ENCODE results near the gene MALSU1.

The MALSU1 gene

DNA sequence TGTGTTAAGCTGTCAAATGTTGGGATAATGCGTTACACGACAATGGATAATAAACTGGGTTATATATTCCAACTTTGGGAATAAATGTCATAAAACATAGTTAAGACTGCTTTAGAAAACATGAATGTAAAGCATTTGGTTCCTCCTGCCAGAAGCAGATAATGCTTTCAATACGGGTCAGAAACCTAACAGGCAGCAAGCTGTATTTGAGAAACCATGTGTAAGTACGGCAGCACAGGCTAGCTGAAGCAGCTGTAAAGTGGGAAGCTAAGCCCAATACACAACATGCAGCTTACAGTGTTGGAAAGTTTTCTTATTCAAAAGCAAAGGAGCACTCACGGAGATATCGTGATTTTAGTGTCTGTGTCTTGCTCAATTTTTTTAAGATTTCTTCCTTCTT, 46.5 kb downstream of the MALSU1 start:
- Mint-ChIP-seq H3K4me3 (no peak overlapping the region), H3K36me3 (ENCODE audit: low read depth) (peaks cover 84% of the 10 kb centered on the region), H3K27me3 (ENCODE audit: low read depth, poor library complexity) (no peaks in the 10 kb centered on the region), H3K9me3 (no peaks in the 10 kb centered on the region), H3K4me1 (peaks cover 2% of the 10 kb centered on the region), H3K27ac (no peak overlapping the region)
- TF ChIP-seq, protein P1, sequence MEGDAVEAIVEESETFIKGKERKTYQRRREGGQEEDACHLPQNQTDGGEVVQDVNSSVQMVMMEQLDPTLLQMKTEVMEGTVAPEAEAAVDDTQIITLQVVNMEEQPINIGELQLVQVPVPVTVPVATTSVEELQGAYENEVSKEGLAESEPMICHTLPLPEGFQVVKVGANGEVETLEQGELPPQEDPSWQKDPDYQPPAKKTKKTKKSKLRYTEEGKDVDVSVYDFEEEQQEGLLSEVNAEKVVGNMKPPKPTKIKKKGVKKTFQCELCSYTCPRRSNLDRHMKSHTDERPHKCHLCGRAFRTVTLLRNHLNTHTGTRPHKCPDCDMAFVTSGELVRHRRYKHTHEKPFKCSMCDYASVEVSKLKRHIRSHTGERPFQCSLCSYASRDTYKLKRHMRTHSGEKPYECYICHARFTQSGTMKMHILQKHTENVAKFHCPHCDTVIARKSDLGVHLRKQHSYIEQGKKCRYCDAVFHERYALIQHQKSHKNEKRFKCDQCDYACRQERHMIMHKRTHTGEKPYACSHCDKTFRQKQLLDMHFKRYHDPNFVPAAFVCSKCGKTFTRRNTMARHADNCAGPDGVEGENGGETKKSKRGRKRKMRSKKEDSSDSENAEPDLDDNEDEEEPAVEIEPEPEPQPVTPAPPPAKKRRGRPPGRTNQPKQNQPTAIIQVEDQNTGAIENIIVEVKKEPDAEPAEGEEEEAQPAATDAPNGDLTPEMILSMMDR (IDR thresholded peaks at IDR 0.05) = no peak
- no peak for DNase-seq

DNA sequence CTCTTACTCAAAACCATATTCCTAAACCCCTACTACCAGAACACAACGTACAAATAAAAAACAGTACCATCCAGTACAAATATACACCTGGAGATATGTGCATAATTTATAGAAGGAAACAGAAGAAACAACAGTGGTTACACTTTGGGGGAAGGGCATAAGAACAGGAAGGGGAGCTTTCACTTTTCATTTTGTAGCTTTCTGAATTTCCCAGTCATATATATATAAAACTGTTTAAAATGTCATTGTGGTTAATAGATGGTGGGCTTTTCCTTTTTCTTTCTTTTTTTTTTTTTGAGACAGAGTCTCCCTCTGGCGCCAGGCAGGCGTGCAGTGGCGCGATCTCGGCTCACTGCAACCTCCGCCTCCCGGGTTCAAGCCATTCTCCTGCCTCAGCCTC, 47.2 kb downstream of the MALSU1 start:
- Mint-ChIP-seq H3K27ac (no peak overlapping the region), H3K27me3 (ENCODE audit: low read depth, poor library complexity) (no peaks in the 10 kb centered on the region), H3K4me3 (no peak overlapping the region), H3K36me3 (ENCODE audit: low read depth) (peaks cover 86% of the 10 kb centered on the region), H3K4me1 (peaks cover 5% of the 10 kb centered on the region), H3K9me3 (no peaks in the 10 kb centered on the region)
- TF ChIP-seq, protein P1 (IDR thresholded peaks at IDR 0.05) = no peak
- DNase-seq = no peak

DNA sequence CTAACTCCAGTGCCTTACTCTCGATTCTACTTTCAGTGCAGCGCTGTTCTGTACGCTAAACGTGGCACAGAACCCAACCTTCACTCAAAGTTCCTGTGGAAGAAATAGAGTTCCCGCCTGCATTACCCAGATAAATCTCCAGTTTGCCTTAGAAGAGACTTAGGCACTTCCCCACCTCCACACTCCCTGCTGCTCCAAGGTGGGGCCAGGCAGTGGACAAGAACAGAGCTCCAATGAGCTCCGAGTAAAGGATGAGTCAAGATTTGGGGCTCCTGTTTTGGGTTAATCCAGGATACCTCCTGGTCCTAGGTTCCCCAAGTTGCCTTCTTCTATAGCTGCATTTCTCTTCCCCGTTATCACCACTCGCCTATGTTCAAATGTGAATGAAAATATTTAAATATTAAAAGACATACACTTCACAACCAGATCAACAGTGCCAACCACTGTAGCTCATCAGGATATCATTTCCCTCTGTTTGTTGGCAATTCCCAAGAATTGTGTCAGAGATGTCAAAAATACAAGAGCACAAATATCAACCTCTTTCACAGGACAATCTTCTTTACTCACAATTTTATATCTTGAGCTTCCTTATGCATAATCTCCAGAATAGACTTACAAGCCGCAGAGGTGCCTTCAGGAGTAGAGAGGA, 48.0 kb downstream of the MALSU1 start:
- TF ChIP-seq, protein P1 (IDR thresholded peaks at IDR 0.05) = no peak
- Mint-ChIP-seq H3K4me1 (peaks cover 13% of the 10 kb centered on the region), H3K27me3 (ENCODE audit: low read depth, poor library complexity) (no peaks in the 10 kb centered on the region), H3K9me3 (no peaks in the 10 kb centered on the region), H3K4me3 (no peak overlapping the region), H3K27ac (peak overlapping the region; percentile 88), H3K36me3 (ENCODE audit: low read depth) (peaks cover 79% of the 10 kb centered on the region)
- no peak for DNase-seq

DNA sequence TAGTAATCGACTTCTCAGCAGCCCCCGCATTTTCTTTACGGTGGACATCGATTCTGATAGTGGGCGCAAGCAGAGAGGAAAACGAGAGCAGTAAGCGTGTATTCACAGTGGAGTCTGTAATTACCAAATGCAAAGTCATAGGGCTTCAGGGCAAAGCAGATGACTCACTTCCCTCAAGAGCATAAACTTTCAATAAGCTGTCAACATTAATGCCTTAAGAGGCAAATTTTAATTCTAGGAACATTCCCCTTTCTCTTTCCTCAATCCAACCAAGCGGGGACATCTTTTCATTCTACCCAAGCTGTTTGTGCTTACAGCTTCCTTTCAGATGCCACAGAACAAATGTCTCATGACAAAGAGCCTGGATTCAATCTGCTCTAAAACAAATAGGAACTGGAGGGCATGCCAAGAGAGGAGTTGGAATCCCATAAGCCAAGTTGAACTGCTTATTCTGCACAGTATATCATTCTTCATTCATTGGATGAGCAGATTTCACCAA, 48.6 kb downstream of the MALSU1 start:
- DNase-seq = no peak
- Mint-ChIP-seq H3K36me3 (ENCODE audit: low read depth) (peaks cover 73% of the 10 kb centered on the region), H3K4me1 (peaks cover 18% of the 10 kb centered on the region), H3K9me3 (no peaks in the 10 kb centered on the region), H3K4me3 (no peak overlapping the region), H3K27ac (peak overlapping the region; percentile 88), H3K27me3 (ENCODE audit: low read depth, poor library complexity) (no peaks in the 10 kb centered on the region)
- TF ChIP-seq, protein P1 (IDR thresholded peaks at IDR 0.05) = no peak

DNA sequence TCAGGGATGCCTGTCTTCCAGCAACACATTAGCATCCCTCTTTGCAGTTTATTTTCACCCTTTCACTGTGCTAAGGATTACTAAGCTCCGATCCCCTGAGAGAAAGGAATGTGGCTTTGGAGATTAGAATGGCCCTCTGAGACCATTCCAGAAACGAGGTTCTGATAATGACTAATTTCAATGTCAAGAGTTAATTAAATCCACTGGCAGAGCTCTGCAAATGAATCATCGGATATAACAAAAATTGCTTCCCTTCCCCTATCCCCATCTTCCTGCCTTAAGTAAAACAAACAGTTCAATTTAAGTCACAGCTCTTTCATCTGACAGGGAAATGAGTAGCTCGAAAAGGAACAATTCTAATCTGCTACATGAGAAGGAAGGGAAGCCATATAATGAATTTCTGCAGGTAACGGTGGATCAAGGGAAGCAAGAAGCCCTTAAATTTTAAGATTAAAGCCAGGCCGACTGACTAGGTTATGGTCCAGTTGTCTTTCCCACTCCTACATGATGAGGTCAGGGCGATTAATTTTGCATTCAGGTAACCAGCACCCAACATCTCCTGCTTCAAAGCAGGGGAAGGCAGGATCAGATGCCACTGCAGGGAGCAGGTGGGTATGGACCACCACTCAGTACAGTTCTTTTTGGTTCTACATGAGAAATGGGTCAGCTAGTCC, 50.5 kb downstream of the MALSU1 start:
- Mint-ChIP-seq H3K9me3 (no peaks in the 10 kb centered on the region), H3K27me3 (ENCODE audit: low read depth, poor library complexity) (no peaks in the 10 kb centered on the region), H3K4me1 (peaks cover 29% of the 10 kb centered on the region), H3K36me3 (ENCODE audit: low read depth) (peaks cover 74% of the 10 kb centered on the region), H3K4me3 (no peak overlapping the region), H3K27ac (no peak overlapping the region)
- no peak for DNase-seq
- TF ChIP-seq, protein P1 (IDR thresholded peaks at IDR 0.05) = no peak
